GM10248 (cell line): ENCODE results near the gene TAPBPL.

Experiments
- CTCF ChIA-PET: fragments of 300-600 bp; sonication (Branson Sonifier 250); formaldehyde crosslinking; extraction: SDS; loops from one replicate; lab custom pipeline; 2021; ENCODE audit warnings: antibody characterized with exemption; lab: Yijun Ruan, JAX
- POLR2A ChIA-PET: fragments of 350-650 bp; sonication (Branson Sonifier 250); formaldehyde crosslinking; extraction: SDS; loops from one replicate; lab custom pipeline; 2020; ENCODE audit warnings: antibody characterized with exemption; lab: Yijun Ruan, JAX
- DNase-seq: peaks from one replicate; pipeline ENCODE4 v3.0.0; 2012; ENCODE audit errors: extremely low spot score
- CTCF ChIP-seq: IDR thresholded peaks from 2 replicates; pipeline ENCODE4 v1.5.1; 2012; ENCODE audit warnings: mild to moderate bottlenecking, low read depth; ENCODE audit errors: extremely low read depth, missing control alignments, control extremely low read depth

TAPBPL gene

DNA sequence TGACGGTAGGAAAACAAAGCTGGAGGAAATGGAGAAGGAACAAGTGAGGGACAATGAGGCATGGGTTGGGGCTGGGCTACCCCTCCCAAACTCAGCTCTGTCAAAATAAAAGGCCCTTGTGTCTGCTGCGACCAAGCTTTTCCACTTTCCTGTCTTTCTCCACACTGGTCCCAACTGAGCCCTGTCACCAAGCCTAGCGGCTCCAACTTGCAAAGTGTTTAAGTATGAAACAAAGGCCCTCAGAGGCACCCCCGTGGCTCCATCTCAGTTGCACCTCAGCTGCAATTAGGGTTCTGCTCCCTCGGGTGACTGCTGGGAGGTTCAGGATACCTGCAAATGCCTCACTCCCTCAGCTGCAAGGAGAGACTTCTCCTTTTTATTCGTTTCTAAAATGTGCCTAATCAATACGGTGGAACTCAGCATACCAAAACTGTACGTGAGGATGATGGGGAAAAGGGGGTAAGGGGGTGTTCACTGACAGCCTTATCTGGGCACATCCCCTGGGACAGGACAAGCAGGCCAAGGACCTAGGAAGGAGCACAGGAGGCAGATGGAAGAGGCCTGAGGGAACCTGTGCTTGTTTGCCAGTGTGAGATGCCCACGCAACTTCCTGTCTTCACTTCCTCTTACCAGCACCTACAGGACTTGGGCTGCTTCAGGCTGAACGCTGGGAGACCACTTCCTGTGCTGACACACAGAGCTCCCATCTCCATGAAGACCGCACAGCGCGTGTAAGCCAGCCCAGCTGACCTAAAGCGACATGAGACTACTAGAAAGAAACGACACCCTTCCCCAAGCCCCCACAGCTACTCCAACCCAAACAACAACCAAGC is 9.8 kb downstream of the TAPBPL start:
- POLR2A ChIA-PET, result interaction anchor here (0.6 to 4.2 kb wide), 8 partner anchors 7 to 74 kb away, joined by 3 to 73 read pairs (median 6); partner anchors contain the start of genes TAPBPL and VAMP1
- CTCF ChIA-PET, result interaction anchor here (1.1 to 8.0 kb wide), 13 partner anchors 9 to 96 kb away, joined by 3 to 84 read pairs (median 7); partner anchors contain the start of genes CD27, MRPL51, TAPBPL and VAMP1

DNA sequence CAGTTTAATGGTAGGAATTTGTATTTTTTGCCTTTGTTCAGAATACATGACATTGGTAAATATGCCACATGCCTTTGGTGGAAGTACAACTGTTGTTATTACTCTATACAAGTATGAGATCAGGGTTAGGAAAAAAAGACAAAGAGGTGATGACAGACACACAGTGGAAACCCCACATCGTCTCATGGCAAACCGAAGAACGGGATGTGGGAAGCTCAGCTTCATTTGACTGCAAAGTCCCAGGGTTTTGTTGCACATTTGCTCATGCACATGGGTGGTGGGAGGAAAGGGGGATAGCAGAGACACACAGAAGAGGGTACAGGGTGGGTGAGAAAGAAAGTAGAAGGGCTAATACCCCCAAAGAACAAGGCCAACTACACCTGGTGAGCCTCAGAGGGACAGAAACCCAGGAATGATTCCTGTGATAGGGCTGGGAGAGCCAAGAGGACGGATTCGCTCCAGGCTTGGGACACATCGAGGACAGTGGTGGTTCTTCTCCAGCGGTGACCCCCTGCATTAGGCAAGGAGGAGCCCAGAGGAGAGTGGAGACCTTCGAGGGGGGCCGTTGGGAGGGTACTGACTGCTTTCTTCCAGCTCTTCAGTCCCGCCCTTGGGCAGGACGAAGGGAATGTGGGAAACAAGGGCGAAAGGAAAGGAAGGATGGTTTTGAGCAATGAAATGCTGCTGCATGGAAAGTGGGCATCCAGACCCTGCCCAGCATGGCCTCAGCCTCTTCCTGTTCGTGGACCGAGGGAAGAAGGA is 10.6 kb downstream of the TAPBPL start:
- POLR2A ChIA-PET, result interaction anchor here (0.6 to 4.2 kb wide), 5 partner anchors 8 to 75 kb away, joined by 3 to 73 read pairs (median 8); partner anchors contain the start of genes TAPBPL and VAMP1

More for the DNA sequence above, 9.8 kb downstream of the TAPBPL start:
- peak; percentile 84 for DNase-seq
- TF ChIP-seq CTCF, result no peak

GRCh38 chr12:6463216-6463615 is 11.4 kb downstream of the TAPBPL start:
- ChIA-PET POLR2A (interaction anchor here (0.7 to 1.1 kb wide), 2 partner anchors 17 to 40 kb away, joined by 3 to 4 read pairs; no protein-coding TSS in a partner anchor), CTCF (interaction anchor here (1.1 to 8.0 kb wide), 9 partner anchors 11 to 127 kb away, joined by 3 to 84 read pairs (median 5); partner anchors contain the start of genes CD27, MRPL51 and TAPBPL)
- no peak for TF ChIP-seq CTCF
- DNase-seq, result no peak

More for the DNA sequence above, 10.6 kb downstream of the TAPBPL start:
- TF ChIP-seq CTCF, result no peak
- CTCF ChIA-PET, result interaction anchor here (1.3 to 8.0 kb wide), 11 partner anchors 8 to 75 kb away, joined by 3 to 84 read pairs (median 7); partner anchors contain the start of genes CD27, MRPL51, TAPBPL and VAMP1
- DNase-seq, result no peak

GRCh38 chr12:6463858-6464257 is 12.0 kb downstream of the TAPBPL start:
- no peak for DNase-seq
- ChIA-PET POLR2A (interaction anchor here (0.7 to 1.1 kb wide), 2 partner anchors 17 to 40 kb away, joined by 3 to 4 read pairs; no protein-coding TSS in a partner anchor), CTCF (interaction anchor here (1.1 to 8.0 kb wide), 8 partner anchors 12 to 128 kb away, joined by 3 to 84 read pairs (median 6); partner anchors contain the start of genes CD27, MRPL51 and TAPBPL)
- no peak for TF ChIP-seq CTCF

DNA sequence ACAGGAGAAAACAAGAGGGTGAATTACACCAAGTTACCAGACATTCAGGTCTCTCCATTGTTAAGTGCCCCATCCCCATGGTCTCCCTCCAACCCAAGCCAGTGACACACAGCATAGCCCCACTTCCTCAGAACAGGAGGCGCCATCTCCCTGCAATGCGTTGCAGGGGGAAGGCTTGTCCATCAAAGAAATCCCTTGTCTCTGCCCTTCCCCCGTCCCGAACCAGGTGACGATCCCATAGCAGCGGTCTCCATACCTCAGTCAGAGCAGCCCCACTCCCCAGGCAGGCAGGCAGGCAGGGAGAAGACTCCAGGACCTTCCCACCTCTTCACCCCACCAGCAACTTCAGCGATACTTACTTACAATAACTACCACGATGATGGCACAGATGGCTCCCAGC is 12.7 kb downstream of the TAPBPL start:
- no peak for DNase-seq
- POLR2A ChIA-PET, result interaction anchor here (1.5 kb wide), 1 partner anchor 70 kb away, joined by 6 read pairs; the partner anchor contains the start of gene GAPDH
- no peak for TF ChIP-seq CTCF
- CTCF ChIA-PET, result interaction anchor here (1.0 to 8.0 kb wide), 20 partner anchors 10 to 400 kb away, joined by 3 to 89 read pairs (median 12); partner anchors contain the start of genes CD27, LPAR5, MRPL51 and TAPBPL
